NCI-H345 treated with DMSO at 0.1 percent for 48 hours (cell line): ENCODE results near the gene DUS1L.

Experiments
- DNase-seq: peaks from one replicate; lab custom pipeline; 2025; ENCODE audit not compliant: unreplicated experiment; lab: John Stamatoyannopoulos, UW

Gene DUS1L

GRCh38 chr17:82029391-82029790, 36.2 kb downstream of the DUS1L start:
- DNase-seq, result no peak

DNA sequence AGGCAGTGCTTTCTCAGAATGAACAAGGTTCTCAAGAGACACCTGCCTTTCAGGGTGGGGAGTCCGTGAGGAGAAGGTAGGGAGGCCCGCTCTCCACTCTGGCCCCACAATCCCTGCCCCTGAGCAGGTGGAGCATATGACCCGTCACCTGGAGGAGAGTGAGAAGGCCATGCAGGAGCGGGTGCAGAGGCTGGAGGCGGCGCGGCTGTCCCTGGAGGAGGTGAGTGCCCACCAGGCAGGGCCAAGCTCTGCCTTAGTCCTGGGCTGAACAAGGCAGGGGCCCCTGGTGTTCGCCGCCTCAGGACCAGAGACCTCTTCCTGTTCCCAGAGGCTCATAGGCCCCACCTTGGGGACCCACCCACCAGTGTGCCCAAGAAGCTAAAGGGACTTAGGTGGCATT, 36.6 kb downstream of the DUS1L start:
- DNase-seq, result no peak

GRCh38 chr17:82028246-82028645, 37.4 kb downstream of the DUS1L start:
- no peak for DNase-seq

- no peak for DNase-seq
Observed at GRCh38 chr17:82025401-82026107, 40.0 kb downstream of the DUS1L start.

DNA sequence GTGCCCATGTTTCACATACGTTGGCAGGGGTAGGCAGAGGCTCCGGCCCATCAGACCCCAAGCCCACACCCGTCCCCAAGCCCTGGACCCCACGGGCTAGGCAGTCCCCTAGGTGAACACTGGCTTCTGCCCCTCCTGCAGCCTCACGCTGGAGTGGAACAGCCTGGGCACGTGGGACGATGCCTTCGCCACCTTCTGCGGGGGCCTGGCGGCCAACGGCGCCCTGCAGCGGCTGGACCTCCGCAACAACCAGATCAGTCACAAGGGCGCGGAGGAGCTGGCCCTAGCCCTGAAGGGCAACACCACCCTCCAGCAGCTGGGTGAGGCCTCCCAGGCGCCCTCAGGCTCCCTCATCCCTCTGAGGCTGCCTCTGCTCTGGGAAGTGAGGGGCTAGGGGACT, 40.7 kb downstream of the DUS1L start:
- DNase-seq, result no peak

- DNase-seq, result no peak
Observed at GRCh38 chr17:82023447-82024241, 42.0 kb downstream of the DUS1L start.

DNA sequence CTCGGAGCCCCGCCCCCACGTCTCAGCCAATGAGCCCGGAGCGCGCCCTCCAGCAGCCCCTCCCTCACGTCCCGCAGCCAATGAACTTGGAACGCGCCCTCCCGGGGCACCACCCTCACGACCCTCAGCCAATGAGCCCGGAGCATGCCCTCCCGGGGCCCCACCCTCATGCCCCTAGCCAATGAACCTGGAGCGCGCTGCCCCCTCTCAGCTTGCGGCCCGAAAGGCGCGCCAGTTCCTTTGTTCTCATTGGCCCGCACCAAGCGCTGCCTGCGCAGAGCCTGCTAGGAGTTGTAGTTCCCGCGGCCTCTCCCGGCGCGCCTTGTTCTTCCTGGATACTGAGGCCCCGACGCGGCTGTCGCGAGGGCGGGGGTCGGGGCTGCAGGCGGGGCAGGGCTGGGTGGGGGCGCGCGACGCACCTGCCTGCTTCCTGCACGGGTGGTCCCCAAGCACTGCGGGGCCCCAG, 42.6 kb downstream of the DUS1L start, which contains the start of gene LRRC45:
Gene LRRC45 (plus strand): TSS at position 325 of the 466 bp plus-strand sequence. CDS start 339 bp downstream, outside the sequence.
- peak; percentile 99 for DNase-seq

GRCh38 chr17:82022310-82022980, 43.2 kb downstream of the DUS1L start, which contains the start of gene CENPX:
Gene CENPX, minus strand, starts transcription at chr17:82022878. Its CDS starts 17 bp downstream, at chr17:82022861.
- DNase-seq, result no peak

GRCh38 chr17:82021900-82022309, 43.7 kb downstream of the DUS1L start:
- DNase-seq, result no peak

DNA sequence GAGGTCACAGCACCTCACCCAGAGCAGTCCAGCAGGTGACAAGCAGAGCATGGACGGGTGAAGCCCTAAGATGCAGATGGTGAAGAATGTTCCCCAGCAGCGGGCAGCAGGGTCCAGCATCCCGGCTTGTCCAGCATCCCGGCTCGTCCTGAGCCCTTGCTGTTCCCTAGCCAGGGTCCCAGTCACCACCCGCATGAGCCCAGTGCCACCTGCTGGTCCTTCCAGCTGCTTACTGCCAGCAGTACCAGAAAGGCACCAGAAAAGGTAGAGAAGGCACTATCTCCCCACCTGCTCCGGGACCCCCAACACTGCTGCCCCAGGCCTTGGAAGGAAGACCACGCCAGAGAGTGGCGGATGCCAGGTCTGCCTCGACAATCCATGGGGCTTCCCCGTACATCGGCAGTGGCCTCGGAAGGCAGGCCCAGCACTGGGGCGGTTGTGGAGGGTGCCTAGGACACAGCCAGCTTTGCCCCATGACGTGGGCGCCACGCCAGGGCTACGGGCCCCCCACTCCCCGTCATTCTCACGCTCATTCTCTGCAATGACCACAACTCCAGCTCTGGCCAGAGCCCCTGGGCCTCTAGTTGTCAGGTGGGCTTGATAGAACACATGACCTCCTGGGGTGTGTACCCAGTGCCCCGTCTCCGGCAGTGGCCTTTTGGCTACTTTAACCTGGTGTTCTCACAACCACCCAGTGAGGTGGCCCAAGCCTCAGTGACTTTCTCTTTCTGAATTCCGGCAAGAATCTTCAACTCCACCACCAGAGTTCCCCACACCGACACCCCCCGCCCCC, 44.3 kb downstream of the DUS1L start:
- DNase-seq, result no peak

- no peak for DNase-seq
Observed at GRCh38 chr17:82020572-82021106, 45.0 kb downstream of the DUS1L start.

GRCh38 chr17:82019690-82020571, 45.7 kb downstream of the DUS1L start:
- DNase-seq, result peak; percentile 20

- DNase-seq, result no peak
Observed at GRCh38 chr17:82018989-82019689, 46.5 kb downstream of the DUS1L start.

- peak; percentile 56 for DNase-seq
Observed at GRCh38 chr17:82018152-82018988, 47.2 kb downstream of the DUS1L start.

DNA sequence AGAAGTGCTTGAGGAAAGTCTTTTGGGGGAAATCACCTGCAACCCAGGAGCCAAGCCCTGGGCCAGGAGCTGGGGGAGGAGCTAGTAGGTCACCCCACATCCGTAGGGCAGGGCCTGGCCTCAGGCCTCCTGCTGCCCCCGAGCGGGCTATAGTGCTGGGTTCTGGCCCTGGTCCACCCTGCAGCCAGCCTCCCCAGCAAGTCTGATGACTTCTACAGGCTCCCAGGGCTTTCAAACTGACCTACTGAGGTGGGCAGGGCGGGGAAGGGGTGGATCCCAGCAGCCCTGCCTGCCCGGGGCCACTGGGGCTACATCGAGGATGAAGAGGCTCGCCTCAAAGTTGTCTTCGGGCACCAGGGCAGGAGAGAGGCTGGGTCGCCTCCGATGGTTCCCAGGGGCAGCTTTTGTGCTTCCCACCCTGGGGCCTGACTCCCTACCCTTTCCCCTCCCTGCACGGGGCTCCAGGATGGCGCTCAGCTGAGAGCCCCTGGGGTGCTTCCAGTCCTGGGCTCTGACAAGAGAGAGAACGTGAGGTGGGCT, 47.9 kb downstream of the DUS1L start:
- DNase-seq, result no peak

DNA sequence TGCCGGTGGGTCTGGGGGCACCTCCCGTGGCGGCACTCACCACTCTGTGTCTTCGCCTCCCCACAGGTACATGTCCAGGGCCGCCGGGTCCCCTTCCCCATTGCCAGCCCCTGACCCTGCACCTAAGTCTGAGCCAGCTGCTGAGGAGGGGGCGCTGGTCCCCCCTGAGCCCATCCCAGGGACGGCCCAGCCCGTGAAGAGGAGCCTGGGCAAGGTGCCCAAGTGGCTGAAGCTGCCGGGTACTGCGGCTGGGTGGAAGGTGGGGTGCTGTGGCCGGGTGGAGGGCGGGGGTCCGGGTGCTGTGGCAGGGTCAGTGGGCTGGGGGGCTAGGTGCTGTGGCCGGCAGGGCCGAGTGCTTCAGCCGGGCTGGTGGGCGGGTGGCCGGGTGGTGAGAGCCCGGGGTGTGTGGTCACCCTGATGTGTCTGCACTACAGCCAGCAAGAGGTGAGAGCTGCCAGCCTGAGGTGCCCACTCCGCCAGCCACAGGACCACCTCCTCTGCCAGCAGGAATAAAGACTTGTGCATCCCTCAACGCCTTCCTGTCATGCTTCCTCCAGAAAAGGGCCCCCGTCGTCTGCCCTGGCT, 48.6 kb downstream of the DUS1L start:
- DNase-seq, result no peak
